Mucosa of gallbladder (tissue), 1 donor: ENCODE measurements around the gene DRAXIN. TPM values are rescaled to one million over a fixed set of nuclear protein-coding genes. Genes with fewer than 3 reads are reported as not detected.
A peak's percentile ranks its signal among the peaks of the same experiment; 100 is the strongest.

Source experiments
- DNase-seq: peaks from one replicate; pipeline ENCODE4 v3.0.0-alpha.2; 2020; ENCODE audit warnings: low spot score
- total RNA-seq: library from RNA; stranded (reverse); gene quantifications from one replicate; pipeline ENCODE4 v1.2.1, GENCODE V29; 2021
- donor health status: DM: no; HTN: no; CAD: no.

Gene DRAXIN
- total RNA-seq = 0.12 TPM

DNA sequence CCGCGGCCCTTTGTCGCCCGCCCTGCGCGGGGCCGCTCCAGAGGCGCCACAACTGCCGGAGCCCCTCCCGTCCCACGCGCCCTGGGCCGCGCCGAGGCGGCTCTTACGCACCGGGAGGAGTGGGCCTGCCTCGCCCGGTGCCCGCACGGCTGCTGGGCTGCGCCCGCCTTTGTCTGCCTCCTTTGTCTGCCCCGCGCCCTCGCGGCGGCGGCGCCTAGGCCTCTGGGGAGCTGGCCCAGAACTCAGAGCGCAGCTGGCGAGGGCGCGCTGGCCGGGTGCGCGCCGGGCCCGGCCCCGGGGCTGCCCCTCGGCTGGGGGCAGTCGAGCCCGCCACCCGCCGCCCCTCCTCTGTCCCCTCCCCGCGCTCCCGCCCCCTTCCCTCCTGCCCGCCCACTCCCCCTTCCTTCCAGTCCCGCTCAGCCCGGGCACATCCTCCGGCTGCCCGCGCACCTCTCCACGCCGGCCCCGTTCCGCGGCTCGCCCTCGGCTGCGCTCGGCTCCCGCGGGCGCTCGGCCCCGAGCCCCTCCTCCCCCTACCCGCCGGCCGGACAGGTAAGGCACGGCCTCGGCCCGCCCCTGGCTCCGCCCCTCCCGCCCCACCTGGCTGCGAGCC, at the start of gene DRAXIN:
DRAXIN (plus strand) TSS at position 409 of the 613 bp plus-strand sequence. CDS start 14,549 bp downstream, outside the sequence.
- no peak for DNase-seq

DNA sequence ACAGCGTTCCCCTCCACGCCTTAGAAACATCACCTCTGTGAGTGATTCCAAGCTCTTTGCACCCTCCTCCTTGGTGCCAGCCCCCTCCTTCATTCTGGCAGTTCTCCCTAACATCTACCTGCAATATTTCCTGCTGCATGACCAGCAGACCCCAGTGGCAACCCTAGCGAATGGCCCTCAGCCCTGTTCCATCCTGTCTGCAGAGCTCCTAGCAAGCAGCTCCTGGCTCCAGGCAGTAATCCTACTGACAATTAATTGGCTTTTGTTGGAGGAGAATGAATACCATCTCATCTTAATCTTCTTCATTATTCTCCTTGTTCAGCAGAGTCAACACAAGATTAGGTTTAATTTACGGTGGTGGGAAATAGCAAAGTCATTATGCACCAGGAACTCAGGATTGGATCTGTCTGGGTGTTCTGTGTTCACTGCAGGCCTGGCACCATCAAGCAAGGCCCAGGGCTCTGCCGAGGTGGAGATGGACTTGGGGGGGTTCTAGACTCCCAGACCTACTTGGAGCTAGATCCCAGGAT, 49.7 kb upstream of the DRAXIN start:
- DNase-seq = no peak

DNA sequence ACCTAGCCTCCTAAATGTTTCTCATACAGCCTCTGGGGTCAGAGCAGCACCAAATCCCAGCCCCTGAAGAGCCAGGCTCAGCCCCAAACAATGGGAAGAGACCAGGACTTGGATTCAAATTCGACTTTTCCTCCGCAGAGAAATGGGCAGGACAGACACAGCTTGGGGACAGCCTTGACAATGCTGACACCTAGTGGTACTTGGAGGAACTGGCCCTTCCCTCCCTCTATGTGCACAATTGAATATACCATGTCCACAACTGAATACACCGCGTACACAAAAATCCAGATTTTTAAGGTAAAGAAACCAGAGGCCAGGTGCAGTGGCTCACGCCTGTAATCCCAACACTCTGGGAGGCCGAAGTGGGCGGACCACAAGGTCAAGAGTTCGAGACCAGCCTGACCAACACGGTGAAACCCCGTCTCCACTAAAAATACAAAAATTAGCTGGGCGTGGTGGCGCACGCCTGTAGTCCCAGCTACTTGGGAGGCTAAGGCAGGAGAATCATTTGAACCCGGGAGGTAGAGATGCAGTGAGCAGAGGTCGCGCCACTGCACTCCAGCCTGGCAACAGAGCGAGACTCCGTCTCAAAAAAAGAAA, 49.0 kb upstream of the DRAXIN start:
- DNase-seq = peak; percentile 72

GRCh38 chr1:11643782-11644181, 47.7 kb upstream of the DRAXIN start:
- DNase-seq = no peak

GRCh38 chr1:11645270-11645669, 46.2 kb upstream of the DRAXIN start:
- DNase-seq = no peak

GRCh38 chr1:11645670-11646265, 45.7 kb upstream of the DRAXIN start:
- DNase-seq = peak; percentile 81

GRCh38 chr1:11646317-11646716, 45.2 kb upstream of the DRAXIN start:
- DNase-seq = no peak

DNA sequence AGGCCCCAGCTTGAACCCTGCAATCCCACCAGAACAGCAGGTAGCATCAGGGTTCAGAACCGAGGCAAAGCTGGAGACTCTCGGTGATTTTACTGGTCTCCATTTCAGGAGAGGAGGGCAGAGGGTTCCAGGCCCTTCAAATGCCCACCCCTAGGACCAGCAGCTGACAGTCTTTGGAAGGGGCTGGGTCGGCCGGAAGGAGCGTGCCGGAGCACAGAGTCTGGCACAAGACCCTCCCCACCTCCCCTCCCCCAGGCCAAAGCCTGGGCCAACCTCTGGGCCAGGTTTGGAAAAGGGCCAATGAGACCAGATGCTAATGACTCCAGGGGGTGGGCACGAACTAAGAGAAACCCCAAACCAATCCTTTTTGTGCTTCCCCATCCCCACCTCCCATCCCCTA, 44.2 kb upstream of the DRAXIN start:
- no peak for DNase-seq

DNA sequence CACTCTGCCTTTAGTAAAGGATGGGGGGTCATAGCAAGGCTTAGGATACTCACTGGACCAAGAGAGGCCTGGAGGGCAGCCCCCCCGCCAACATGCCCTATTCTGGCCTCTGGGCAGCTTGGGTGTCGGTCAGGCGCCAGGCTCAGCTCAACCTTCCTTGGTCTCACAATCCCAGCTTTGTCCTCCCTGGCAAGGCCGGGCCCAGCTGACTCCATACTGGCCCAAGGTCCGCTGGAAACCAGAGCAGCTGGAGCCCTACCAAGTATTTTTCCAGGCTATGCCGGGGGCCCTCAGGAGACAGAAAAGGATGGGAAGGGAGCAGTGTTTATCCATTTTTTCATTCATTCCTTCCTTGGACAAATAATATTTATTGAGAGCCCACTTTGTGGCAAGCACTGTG, 43.5 kb upstream of the DRAXIN start:
- DNase-seq = no peak

GRCh38 chr1:11648732-11649158, 42.8 kb upstream of the DRAXIN start:
- no peak for DNase-seq

GRCh38 chr1:11649237-11649623, 42.3 kb upstream of the DRAXIN start:
- DNase-seq = no peak

DNA sequence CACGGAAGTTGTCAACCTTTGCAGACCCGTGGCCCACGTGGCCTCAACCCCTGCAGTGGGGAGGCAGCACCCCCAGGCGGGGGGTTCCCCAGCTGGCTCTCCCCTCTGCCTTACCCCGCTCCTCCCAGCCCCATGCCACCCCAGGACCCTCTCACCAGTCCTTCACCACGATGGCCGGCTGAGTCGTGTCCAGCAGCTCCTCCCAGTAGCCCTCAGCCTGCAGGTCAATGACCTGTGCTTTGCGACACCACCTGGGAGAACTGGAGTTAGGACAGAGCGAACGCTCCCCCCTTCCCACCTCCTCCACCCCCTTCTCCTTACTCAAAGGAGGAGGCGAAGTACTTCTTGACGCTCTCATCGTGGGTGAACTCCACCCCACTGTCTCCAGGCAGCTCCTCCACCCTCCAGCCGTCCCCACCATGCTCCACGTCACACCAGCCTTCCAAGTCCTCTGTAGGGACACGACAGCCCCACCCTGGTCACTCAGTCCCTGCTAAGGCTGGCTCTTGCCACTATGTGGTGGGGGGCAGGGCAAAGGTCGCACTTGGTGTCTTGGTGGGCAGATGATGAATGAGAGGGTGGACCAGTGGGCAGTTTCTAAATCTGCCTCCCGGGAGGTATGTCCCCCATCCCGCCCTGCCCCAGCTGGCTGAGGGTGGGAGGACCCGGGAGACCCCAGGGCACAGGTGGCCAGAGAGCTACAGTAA, 41.7 kb upstream of the DRAXIN start:
- no peak for DNase-seq

- DNase-seq = peak; percentile 78
These were observed 41.0 kb upstream of the DRAXIN start for GRCh38 chr1:11650331-11650991.

DNA sequence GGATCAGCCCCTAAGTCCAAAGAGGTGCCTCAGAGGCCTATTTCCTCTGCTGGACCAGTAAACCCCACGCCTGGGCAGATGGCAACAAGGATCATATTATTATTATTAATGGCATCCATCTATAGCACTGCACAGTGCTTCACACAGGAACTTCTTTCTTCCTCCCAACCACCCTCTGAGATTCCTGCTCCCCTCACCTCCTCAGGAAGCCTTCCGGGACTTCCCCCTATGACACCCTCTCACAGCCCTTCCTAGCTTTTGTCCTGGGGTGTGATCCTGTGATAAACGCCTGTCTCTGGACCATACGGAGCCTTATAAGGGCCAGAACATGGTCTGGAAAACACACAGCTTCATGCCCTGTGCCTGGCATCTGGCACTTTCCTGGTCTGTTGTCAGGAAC, 40.5 kb upstream of the DRAXIN start:
- no peak for DNase-seq

DNA sequence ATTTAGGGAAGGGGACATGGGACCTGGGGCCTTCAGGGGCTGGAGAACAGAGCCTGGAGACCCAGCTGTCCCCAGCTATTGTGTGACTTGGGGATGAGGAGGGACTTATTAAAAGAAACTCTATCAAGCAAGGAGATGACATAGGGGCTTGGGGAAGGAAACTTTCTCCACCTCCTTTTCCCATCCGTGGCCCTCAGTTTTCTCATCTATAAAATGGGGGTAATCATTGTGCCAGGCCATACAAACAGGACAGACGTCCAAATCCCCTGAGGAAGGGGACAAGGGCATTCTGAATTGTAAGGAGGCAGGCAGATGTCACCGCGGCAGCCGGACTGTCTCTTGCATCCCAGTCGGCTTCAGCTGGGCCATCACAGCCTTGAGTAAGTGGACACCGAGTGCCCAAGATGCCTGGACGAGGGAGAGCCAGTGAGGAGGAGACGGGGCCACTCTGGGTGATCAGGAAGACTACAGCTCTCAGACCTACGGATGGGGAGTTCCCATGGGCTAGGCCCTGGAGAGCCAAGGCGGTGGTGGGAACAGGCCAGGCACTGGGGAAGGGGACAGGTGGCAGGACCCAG, 39.2 kb upstream of the DRAXIN start:
- no peak for DNase-seq

DNA sequence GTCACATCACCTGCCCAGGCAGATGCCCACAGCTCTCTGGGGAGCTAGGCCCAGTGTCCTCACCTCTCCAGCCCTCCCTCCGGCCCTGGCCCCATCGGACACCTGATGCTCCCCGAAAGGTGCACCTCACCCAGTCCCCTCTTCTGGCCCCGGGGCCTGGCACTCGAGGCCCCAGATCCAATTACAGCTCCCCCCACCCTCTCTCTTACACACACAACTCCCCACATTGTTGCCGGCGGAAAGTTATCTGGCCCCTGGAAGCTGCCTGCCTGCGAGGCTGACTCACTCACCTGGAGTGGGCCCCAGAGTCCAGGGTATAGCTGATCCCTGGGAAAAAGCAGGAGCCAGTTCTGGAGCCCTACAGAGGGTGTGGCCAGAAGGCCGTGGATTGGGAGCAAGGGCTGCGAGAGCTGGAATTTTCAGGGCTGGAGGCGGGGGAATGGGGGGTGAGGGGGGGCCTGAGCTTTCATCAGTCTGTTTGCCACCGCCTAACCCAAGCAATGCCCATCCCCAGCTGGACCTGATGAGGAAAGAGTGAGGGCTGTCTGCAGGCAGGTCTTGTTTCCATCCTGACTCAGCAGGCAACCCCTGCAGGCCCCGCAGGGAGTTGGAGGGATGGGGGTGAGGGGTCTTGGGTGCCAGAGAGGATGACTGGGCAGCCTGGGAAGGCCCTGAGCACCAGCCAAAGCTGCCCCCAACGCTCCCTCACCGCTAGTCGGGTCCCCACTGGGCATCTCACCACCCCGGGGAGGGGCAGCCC, 38.2 kb upstream of the DRAXIN start:
- peak; percentile 34 for DNase-seq

GRCh38 chr1:11653861-11654136, 37.7 kb upstream of the DRAXIN start:
- no peak for DNase-seq

DNA sequence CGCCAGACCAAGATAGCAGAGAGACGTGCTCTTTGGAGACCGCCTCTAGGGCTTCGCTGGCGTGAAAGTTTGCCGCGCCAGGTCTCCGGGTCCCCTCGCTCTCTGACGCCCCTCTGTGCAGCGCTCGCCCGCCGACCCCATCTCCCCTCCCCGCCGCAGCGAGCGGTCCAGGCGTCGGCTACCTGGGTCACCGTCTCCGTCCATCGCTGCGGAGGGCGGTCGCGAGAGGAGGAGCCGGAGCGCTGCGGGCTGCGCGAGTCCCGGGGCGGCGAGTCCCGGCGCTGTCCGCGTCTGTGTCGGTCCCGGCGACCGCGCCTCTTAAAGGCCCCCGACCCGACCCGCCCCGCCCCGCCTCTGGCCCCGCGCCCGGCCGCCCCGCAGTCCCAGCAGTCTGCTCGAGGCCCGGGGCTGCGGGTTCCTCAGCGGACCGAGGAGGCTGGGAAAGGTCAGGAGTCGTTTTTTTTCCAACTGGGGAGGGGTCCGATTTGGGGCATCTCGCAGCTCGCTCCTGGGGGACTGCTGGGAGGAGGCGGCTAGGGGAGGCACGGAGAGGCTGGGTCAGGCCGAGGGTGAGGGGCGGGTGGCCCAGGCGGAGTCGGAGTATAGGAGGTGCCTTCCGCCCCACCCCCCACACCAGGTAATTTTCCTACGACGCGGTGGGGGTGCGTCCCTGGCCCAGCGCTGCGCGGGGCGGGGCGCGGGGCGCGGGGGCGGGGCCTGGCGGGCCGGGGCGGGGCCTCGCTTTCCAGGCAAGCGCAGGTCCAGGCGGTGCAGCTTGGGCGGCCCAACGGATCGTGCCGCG, 37.2 kb upstream of the DRAXIN start, which contains the start of the genes FBXO2 and FBXO44:
FBXO2 (minus strand) TSS at position 293 of the 802 bp plus-strand sequence; CDS start at position 204, 89 bp downstream.
FBXO44 (plus strand) TSS at position 741 of the 802 bp plus-strand sequence. CDS start 959 bp downstream, outside the sequence.
- DNase-seq = peak; percentile 66

- DNase-seq = no peak
These were observed 36.3 kb upstream of the DRAXIN start for GRCh38 chr1:11654939-11655808.
